Measurements from ENCODE around the gene TEX261.

TEX261 gene

GRCh38 chr2:70944111-70944690 is 50.5 kb downstream of the TEX261 start:
- TF ChIP-seq, protein P1, sequence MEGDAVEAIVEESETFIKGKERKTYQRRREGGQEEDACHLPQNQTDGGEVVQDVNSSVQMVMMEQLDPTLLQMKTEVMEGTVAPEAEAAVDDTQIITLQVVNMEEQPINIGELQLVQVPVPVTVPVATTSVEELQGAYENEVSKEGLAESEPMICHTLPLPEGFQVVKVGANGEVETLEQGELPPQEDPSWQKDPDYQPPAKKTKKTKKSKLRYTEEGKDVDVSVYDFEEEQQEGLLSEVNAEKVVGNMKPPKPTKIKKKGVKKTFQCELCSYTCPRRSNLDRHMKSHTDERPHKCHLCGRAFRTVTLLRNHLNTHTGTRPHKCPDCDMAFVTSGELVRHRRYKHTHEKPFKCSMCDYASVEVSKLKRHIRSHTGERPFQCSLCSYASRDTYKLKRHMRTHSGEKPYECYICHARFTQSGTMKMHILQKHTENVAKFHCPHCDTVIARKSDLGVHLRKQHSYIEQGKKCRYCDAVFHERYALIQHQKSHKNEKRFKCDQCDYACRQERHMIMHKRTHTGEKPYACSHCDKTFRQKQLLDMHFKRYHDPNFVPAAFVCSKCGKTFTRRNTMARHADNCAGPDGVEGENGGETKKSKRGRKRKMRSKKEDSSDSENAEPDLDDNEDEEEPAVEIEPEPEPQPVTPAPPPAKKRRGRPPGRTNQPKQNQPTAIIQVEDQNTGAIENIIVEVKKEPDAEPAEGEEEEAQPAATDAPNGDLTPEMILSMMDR (IDR thresholded peaks at IDR 0.05; ENCODE audit: control insufficient read depth, extremely low read depth, insufficient read depth) = no peak
- H3K4me3 ChIP-seq (ENCODE audit: low read depth, low read length) = no peak overlapping the region
- DNase-seq (ENCODE audit: low read depth) = no peak

DNA sequence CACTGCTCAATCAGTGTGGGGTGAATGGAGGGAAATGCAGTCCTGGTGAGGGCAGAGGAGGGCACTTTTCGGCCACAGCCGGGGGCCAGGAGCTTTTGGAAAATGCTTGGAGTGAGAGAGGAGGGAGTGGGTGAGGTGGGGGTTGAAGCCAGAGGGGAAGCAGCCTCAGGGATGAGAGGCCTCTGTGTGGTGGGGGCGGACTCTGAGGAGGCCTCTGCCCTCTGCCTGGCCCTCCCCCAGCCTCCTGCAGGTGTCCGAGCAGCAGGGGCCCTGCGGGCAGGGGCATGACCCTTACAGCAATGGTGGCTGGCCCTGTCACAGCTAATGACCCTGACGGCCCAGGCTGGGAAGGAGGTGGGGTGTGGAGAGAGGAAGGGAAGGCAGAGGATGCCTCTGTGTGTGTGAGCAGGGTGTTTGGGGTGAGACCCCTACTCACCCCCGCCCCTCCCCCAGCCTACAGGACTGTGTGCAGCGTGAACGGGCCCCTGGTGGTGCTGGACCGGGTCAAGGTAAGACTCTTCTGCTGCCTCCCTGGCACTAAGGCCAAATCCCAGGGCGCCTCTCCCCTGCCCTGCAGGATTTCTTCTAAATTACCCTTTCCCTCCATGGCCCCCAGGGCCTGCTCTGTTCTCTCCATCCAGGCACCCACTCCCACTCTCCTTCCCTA is 51.3 kb downstream of the TEX261 start:
- H3K4me3 ChIP-seq (ENCODE audit: low read depth, low read length) = no peak overlapping the region
- TF ChIP-seq, protein P1 (IDR thresholded peaks at IDR 0.05; ENCODE audit: control insufficient read depth, extremely low read depth, insufficient read depth) = no peak
- DNase-seq (ENCODE audit: low read depth) = no peak

DNA sequence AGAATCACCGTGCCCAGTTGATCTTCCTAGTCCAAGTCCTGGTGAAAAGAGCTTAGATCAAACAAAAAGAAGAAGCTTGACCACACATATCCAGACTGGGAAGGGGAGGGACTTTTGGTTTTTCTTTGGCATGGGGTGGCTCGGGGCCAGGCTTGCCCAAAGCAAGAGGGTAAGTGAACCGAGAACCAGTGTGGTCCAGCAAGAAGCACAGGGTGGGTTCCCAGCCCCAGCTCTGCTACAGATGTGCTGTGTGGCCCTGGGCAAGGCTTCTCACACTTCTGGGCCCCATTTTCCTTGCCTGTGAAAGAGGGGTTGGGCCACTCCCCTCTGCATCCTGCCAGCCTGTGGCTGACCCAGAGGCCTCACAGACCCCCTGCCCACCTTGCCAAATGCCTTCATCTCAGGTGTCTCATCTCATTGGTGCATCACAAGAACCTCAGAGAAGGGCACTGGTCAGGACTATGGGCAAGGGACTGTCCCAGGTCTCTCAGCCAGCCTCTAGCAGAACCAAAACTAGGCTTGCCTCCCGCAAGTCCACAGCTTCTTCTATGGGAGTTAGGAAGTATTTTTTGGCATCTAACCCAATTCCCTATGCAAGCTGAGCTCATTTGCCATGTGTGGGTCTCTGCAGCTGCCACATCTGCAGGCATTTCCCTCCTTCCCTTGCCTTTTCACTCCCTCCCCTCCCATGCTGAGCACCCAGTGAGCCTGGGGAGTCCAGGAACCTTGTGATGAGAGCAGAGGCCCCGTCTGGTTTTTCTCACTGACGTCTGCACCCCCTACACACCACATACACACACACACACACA is 52.1 kb downstream of the TEX261 start:
- H3K4me3 ChIP-seq (ENCODE audit: low read depth, low read length) = no peak overlapping the region
- TF ChIP-seq, protein P1 (IDR thresholded peaks at IDR 0.05; ENCODE audit: control insufficient read depth, extremely low read depth, insufficient read depth) = no peak
- DNase-seq (ENCODE audit: low read depth) = no peak

DNA sequence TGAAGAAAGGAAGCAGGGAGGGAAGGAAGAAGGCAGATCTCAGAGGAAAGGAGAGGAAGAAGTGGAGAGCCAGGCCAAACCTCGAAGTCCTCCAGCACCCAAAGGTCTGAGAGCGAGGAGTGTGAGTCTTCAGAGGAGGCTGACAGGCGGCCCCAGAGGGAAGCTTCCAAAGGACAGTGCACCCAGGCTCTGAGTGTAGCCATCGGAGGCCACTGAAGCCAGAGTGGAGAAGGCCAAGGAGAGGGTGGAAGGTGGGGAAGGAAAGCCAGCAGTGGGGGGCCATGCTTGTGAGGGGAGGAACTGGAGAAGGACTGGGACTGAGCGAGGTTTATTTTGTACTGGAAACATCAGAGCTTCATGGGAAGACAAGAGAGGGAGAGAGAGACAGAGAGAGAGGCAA is 53.0 kb downstream of the TEX261 start:
- TF ChIP-seq, protein P1 (IDR thresholded peaks at IDR 0.05; ENCODE audit: control insufficient read depth, extremely low read depth, insufficient read depth) = no peak
- no peak for DNase-seq (ENCODE audit: low read depth)
- no peak overlapping the region for H3K4me3 ChIP-seq (ENCODE audit: low read depth, low read length)

DNA sequence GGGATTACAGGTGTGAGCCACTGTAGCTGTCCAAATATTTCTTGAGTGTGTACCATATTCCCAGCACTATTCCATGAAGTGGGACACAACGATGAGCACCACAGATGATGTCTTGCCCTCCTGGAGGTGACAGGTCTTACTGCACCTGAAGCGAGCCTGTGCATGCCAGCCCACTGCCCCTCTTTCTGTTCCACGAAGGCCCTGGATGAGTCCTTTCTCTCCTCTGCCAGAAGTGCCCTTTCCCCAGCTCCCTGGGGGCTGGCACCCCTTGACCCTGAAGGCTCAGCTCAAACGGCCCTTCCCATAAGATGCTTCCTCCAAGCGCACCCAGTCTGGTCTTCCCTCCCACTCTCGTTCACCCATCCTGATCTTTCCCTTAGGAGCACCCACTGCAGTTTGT is 53.5 kb downstream of the TEX261 start:
- H3K4me3 ChIP-seq (ENCODE audit: low read depth, low read length) = no peak overlapping the region
- DNase-seq (ENCODE audit: low read depth) = no peak
- TF ChIP-seq, protein P1 (IDR thresholded peaks at IDR 0.05; ENCODE audit: control insufficient read depth, extremely low read depth, insufficient read depth) = no peak

GRCh38 chr2:70939839-70940580 is 54.7 kb downstream of the TEX261 start:
- no peak overlapping the region for H3K4me3 ChIP-seq (ENCODE audit: low read depth, low read length)
- TF ChIP-seq, protein P1 (IDR thresholded peaks at IDR 0.05; ENCODE audit: control insufficient read depth, extremely low read depth, insufficient read depth) = no peak
- DNase-seq (ENCODE audit: low read depth) = no peak

Data from LNCaP clone FGC (cell line).